ENCODE results near the gene CCDC106.

CCDC106 gene

GRCh38 chr19:55635856-55636440 lies 12.1 kb upstream of the CCDC106 start:
- no peak for DNase-seq (ENCODE audit: low read depth in 2 of 2)

- no peak for DNase-seq (ENCODE audit: low read depth in 2 of 2)
These were observed 11.3 kb upstream of the CCDC106 start for GRCh38 chr19:55636723-55637122.

- DNase-seq (ENCODE audit: low read depth in 2 of 2) = no peak
These were observed 10.5 kb upstream of the CCDC106 start for GRCh38 chr19:55637534-55637933.

- DNase-seq (ENCODE audit: low read depth in 2 of 2) = peak in 1 of 2 donors; percentile 59
These were observed 9.1 kb upstream of the CCDC106 start for GRCh38 chr19:55638864-55639359.

- DNase-seq (ENCODE audit: low read depth in 2 of 2) = peak; percentile 63 to 65
These were observed 7.9 kb upstream of the CCDC106 start for GRCh38 chr19:55640043-55640576.

- peak; percentile 56 to 64 for DNase-seq (ENCODE audit: low read depth in 2 of 2)
These were observed 7.2 kb upstream of the CCDC106 start, which contains the start of gene ZNF580 for GRCh38 chr19:55640577-55641425. Gene ZNF580 (plus strand): TSS chr19:55641002. CDS start chr19:55642509, 1,507 bp downstream.

- DNase-seq (ENCODE audit: low read depth in 2 of 2) = no peak
These were observed 6.4 kb upstream of the CCDC106 start for GRCh38 chr19:55641426-55642152.

GRCh38 chr19:55642153-55643002 lies 5.6 kb upstream of the CCDC106 start:
- DNase-seq (ENCODE audit: low read depth in 2 of 2) = no peak

GRCh38 chr19:55643003-55643886 lies 4.8 kb upstream of the CCDC106 start, which contains the start of gene ZNF581:
Gene ZNF581 (plus strand): TSS chr19:55643649. CDS start chr19:55644572, 923 bp downstream.
- DNase-seq (ENCODE audit: low read depth in 2 of 2) = peak; percentile 70 to 75

- DNase-seq (ENCODE audit: low read depth in 2 of 2) = no peak
These were observed 4.2 kb upstream of the CCDC106 start for GRCh38 chr19:55643887-55644176.

- no peak for DNase-seq (ENCODE audit: low read depth in 2 of 2)
These were observed 3.7 kb upstream of the CCDC106 start for GRCh38 chr19:55644191-55644833.

GRCh38 chr19:55644842-55645511 lies 3.0 kb upstream of the CCDC106 start:
- no peak for DNase-seq (ENCODE audit: low read depth in 2 of 2)

- DNase-seq (ENCODE audit: low read depth in 2 of 2) = no peak
These were observed 2.5 kb upstream of the CCDC106 start for GRCh38 chr19:55645512-55645881.

GRCh38 chr19:55646889-55647731 lies 902 bp upstream of the CCDC106 start:
- DNase-seq (ENCODE audit: low read depth in 2 of 2) = no peak

- DNase-seq (ENCODE audit: low read depth in 2 of 2) = no peak
These were observed 714 bp downstream of the CCDC106 start for GRCh38 chr19:55648585-55649267.

- no peak for DNase-seq (ENCODE audit: low read depth in 2 of 2)
These were observed 1.5 kb downstream of the CCDC106 start for GRCh38 chr19:55649268-55650125.

GRCh38 chr19:55650126-55650557 lies 2.1 kb downstream of the CCDC106 start:
- DNase-seq (ENCODE audit: low read depth in 2 of 2) = no peak

Data from stimulated activated CD8-positive, alpha-beta memory T cell treated with anti-CD3 and anti-CD28 coated beads, Interleukin-2, amount 100 ng/mL, for 48 hours (primary cell).